Kidney epithelial cell (primary cell): ENCODE measurements around the gene MAP4. TPM values are rescaled to one million over a fixed set of nuclear protein-coding genes. Genes with fewer than 3 reads are reported as not detected.
"Not testable (repeated sequence)": the region's sequence is repeated elsewhere in the genome, so short reads cannot be mapped to it uniquely, and the experiment has no call there.

Experiments used
- DNase-seq: peaks from one replicate; pipeline ENCODE4 v3.0.0-alpha.2; 2010; ENCODE audit warnings: low read depth
- H3K27me3 ChIP-seq: 2 replicates; pipeline ENCODE4 v1.6.0; 2011; ENCODE audit warnings: low read length; ENCODE audit not compliant: control insufficient read depth, insufficient read depth
- H3K36me3 ChIP-seq: 2 replicates; pipeline ENCODE4 v1.5.1; 2011; ENCODE audit warnings: low read length; ENCODE audit not compliant: control insufficient read depth, insufficient read depth
- H3K4me3 ChIP-seq: 2 replicates; pipeline ENCODE4 v1.5.1; 2011; ENCODE audit warnings: low read depth, mild to moderate bottlenecking, control low read depth, low read length
- total RNA-seq: library from RNA; depleted of rRNA; stranded (reverse); fragments of >200 nt; gene quantifications from 2 replicates; pipeline ENCODE4 v1.2.3, GENCODE V29; 2015
- TF ChIP-seq, protein P1 (sequence below): IDR thresholded peaks from 2 replicates; pipeline ENCODE4 v1.5.1; 2011; ENCODE audit warnings: mild to moderate bottlenecking, moderate library complexity, low read length, control low read depth, inconsistent platforms; ENCODE audit not compliant: insufficient read depth, poor library complexity, severe bottlenecking

The MAP4 gene
- total RNA-seq, 1 donor from 2014 or later, result 123 TPM

DNA sequence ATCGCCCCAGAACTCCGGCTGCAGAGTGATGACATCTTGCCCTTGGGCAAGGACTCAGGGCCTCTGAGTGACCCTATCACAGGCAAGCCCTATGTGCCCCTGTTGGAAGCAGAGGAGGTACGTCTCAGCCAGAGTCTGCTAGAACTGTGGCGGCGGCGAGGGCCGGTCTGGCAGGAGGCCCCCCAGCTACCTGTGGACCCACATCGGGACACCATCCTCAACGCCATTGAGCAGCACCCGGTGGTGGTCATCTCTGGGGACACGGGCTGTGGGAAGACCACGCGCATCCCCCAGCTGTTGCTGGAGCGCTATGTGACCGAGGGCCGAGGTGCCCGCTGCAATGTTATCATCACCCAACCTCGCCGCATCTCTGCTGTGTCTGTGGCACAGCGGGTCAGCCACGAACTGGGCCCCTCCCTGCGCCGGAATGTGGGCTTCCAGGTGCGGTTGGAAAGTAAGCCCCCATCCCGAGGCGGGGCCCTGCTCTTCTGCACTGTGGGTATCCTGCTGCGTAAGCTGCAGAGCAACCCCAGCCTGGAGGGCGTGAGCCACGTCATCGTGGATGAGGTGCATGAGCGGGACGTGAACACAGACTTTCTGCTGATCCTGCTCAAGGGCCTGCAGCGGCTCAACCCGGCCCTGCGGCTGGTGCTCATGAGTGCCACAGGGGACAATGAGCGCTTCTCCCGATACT is 169.9 kb downstream of the MAP4 start:
- TF ChIP-seq, protein P1, sequence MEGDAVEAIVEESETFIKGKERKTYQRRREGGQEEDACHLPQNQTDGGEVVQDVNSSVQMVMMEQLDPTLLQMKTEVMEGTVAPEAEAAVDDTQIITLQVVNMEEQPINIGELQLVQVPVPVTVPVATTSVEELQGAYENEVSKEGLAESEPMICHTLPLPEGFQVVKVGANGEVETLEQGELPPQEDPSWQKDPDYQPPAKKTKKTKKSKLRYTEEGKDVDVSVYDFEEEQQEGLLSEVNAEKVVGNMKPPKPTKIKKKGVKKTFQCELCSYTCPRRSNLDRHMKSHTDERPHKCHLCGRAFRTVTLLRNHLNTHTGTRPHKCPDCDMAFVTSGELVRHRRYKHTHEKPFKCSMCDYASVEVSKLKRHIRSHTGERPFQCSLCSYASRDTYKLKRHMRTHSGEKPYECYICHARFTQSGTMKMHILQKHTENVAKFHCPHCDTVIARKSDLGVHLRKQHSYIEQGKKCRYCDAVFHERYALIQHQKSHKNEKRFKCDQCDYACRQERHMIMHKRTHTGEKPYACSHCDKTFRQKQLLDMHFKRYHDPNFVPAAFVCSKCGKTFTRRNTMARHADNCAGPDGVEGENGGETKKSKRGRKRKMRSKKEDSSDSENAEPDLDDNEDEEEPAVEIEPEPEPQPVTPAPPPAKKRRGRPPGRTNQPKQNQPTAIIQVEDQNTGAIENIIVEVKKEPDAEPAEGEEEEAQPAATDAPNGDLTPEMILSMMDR, result no peak
- DNase-seq, result no peak
- no peaks in the 10 kb centered on the region for H3K27me3 ChIP-seq
- peaks cover 14% of the 10 kb centered on the region for H3K36me3 ChIP-seq
- no peak overlapping the region for H3K4me3 ChIP-seq

GRCh38 chr3:47841786-47842349 is 174.3 kb downstream of the MAP4 start:
- DNase-seq, result no peak
- H3K27me3 ChIP-seq, result no peaks in the 10 kb centered on the region
- peaks cover 6% of the 10 kb centered on the region for H3K36me3 ChIP-seq
- TF ChIP-seq, protein P1, result no peak
- no peak overlapping the region for H3K4me3 ChIP-seq

- DNase-seq, result no peak
- TF ChIP-seq, protein P1, result no peak
- Histone ChIP-seq H3K4me3 (no peak overlapping the region), H3K27me3 (no peaks in the 10 kb centered on the region), H3K36me3 (peaks cover 6% of the 10 kb centered on the region)
Observed at GRCh38 chr3:47838503-47838902, 177.7 kb downstream of the MAP4 start.

GRCh38 chr3:47836986-47837385 is 179.2 kb downstream of the MAP4 start:
- Histone ChIP-seq H3K27me3 (no peaks in the 10 kb centered on the region), H3K4me3 (no peak overlapping the region), H3K36me3 (peaks cover 4% of the 10 kb centered on the region)
- TF ChIP-seq, protein P1, result no peak
- DNase-seq, result no peak

- not testable (repeated sequence) for H3K27me3 ChIP-seq, H3K4me3 ChIP-seq, DNase-seq, H3K36me3 ChIP-seq
Observed at GRCh38 chr3:47829482-47829881, 186.7 kb downstream of the MAP4 start.

- TF ChIP-seq, protein P1, result no peak
- DNase-seq, result no peak
- Histone ChIP-seq H3K36me3 (peaks cover 3% of the 10 kb centered on the region), H3K4me3 (peak overlapping the region; percentile 81), H3K27me3 (no peaks in the 10 kb centered on the region)
Observed at GRCh38 chr3:47825590-47825989, 190.6 kb downstream of the MAP4 start.
